Body of pancreas (tissue), 4 donors: ENCODE measurements around the gene RIPK4. TPM values are rescaled to one million over a fixed set of nuclear protein-coding genes. Genes with fewer than 3 reads are reported as not detected.
"Not testable (repeated sequence)": the region's sequence is repeated elsewhere in the genome, so short reads cannot be mapped to it uniquely, and the experiment has no call there.

Experiments used
- ATAC-seq: fragments of 150-250 bp; one replicate; pipeline ENCODE4 v1.9.1; 2016
- DNase-seq, 4 donors: peaks; one replicate each; pipeline ENCODE4 v3.0.0-alpha.2; 2019
- H3K27ac ChIP-seq, 4 donors: fragments of 200-600 bp; sonication (generic); 1 replicate in 3 of 4; 2 replicates in 1 of 4; pipeline versions ENCODE4 v1.5.1 to v1.6.1; 2016 to 2019; ENCODE audit warnings: mild to moderate bottlenecking in 1 of 4, mixed read lengths in 1 of 4, moderate library complexity in 1 of 4
- H3K27me3 ChIP-seq, 2 donors: fragments of 200-600 bp; sonication (generic); one replicate each; pipeline ENCODE4 v1.6.0; 2016; ENCODE audit warnings: mild to moderate bottlenecking in 1 of 2
- H3K36me3 ChIP-seq, 2 donors: fragments of 200-600 bp; sonication (generic); replicated peaks in 1 of 2; 2 replicates each; pipeline ENCODE4 v1.5.1; 2016; ENCODE audit warnings: low read depth in 2 of 2; ENCODE audit not compliant: insufficient read depth in 1 of 2
- H3K4me1 ChIP-seq: fragments of 200-600 bp; sonication (generic); one replicate; pipeline ENCODE4 v1.6.0; 2016
- H3K4me3 ChIP-seq, 2 donors: fragments of 200-600 bp; sonication (generic); 1 replicate in 1 of 2; 2 replicates in 1 of 2; pipeline ENCODE4 v1.5.1; 2016 to 2019
- H3K9me3 ChIP-seq, 3 donors: fragments of 200-600 bp; sonication (generic); 1 replicate in 2 of 3; 2 replicates in 1 of 3; pipeline ENCODE4 v1.5.1; 2016
- CTCF ChIP-seq, 7 experiments: fragments of 450-650 bp in 4 of 7; fragments of 200-600 bp in 3 of 7; sonication (generic) in 3 of 7; IDR thresholded peaks; one replicate each; pipeline ENCODE4 v1.5.1; 2016 to 2019; ENCODE audit warnings: antibody characterized with exemption in 7 of 7
- POLR2A ChIP-seq, 3 donors: fragments of 450-650 bp; IDR thresholded peaks; one replicate each; pipeline ENCODE4 v1.6.1; 2016; ENCODE audit warnings: antibody characterized with exemption in 3 of 3, mild to moderate bottlenecking in 2 of 3
- WGBS, 2 donors: methylation state at CpG; one replicate each; pipeline ENCODE4 v1.1.5; 2017; 5-methylcytosine and 5-hydroxymethylcytosine counted together
- intact Hi-C: fragments of 100-400 bp; cut with DNase I; formaldehyde crosslinking; loops from one replicate; pipeline ENCODE4 v1.15.1; 2023
- total RNA-seq, 2 donors: library from RNA; depleted of rRNA; stranded (reverse); fragments of >200 nt; gene quantifications; one replicate each; pipeline ENCODE4 v1.1.0, GENCODE V29; 2016

The RIPK4 gene
- total RNA-seq, 2 donors from 2014 or later: 14.5 to 18.1 TPM

- ATAC-seq: peak; percentile 53
- no peaks in the 10 kb centered on the region for H3K27me3 ChIP-seq
Measured at GRCh38 chr21:41786509-41786987, 19.7 kb upstream of the RIPK4 start.

GRCh38 chr21:41785262-41785661 lies 18.4 kb upstream of the RIPK4 start:
- ATAC-seq, H3K36me3 ChIP-seq, H3K27ac ChIP-seq, H3K27me3 ChIP-seq, H3K4me3 ChIP-seq, intact Hi-C loops, H3K4me1 ChIP-seq, DNase-seq, H3K9me3 ChIP-seq: not testable (repeated sequence)
- WGBS, 2 donors: 85 to 89% methylated on average over 12 of the region's 12 CpGs

More at GRCh38 chr21:41786509-41786987, 19.7 kb upstream of the RIPK4 start:
- TF ChIP-seq POLR2A (IDR thresholded peaks at IDR 0.05) (no peak), CTCF (IDR thresholded peaks at IDR 0.05) (no peak)
- peak in 3 of 4 donors; percentile 57 to 63 (median 62) for DNase-seq
- no peaks in the 10 kb centered on the region for H3K36me3 ChIP-seq
- H3K9me3 ChIP-seq: no peaks in the 10 kb centered on the region
- intact Hi-C loops: no loop called here
- peak overlapping the region in 3 of 4 donors; percentile 12 to 27 (median 21) for H3K27ac ChIP-seq
- WGBS, 2 donors: 31 to 39% methylated on average over 13 of the region's 13 CpGs
- H3K4me1 ChIP-seq: peaks cover 6% of the 10 kb centered on the region
- H3K4me3 ChIP-seq: no peak overlapping the region

- ATAC-seq (no peak), DNase-seq (no peak)
- Histone ChIP-seq H3K4me3 (no peak overlapping the region), H3K27ac (no peak overlapping the region), H3K36me3 (no peaks in the 10 kb centered on the region), H3K27me3 (no peaks in the 10 kb centered on the region), H3K9me3 (no peaks in the 10 kb centered on the region), H3K4me1 (peaks cover 8% of the 10 kb centered on the region)
- WGBS, 2 donors: 87 to 90% methylated on average over 15 of the region's 15 CpGs
- no peak for TF ChIP-seq POLR2A (IDR thresholded peaks at IDR 0.05)
- TF ChIP-seq CTCF (IDR thresholded peaks at IDR 0.05): no peak
- intact Hi-C loops: no loop called here
Measured at GRCh38 chr21:41784456-41785102, 17.7 kb upstream of the RIPK4 start.

- 24 to 46% methylated on average over 15 to 18 of the region's 18 CpGs for WGBS, 2 donors
Measured at GRCh38 chr21:41783476-41784180, 16.8 kb upstream of the RIPK4 start.

More at GRCh38 chr21:41783476-41784180, 16.8 kb upstream of the RIPK4 start:
- Histone ChIP-seq H3K27me3 (no peaks in the 10 kb centered on the region), H3K27ac (no peak overlapping the region), H3K36me3 (no peaks in the 10 kb centered on the region), H3K9me3 (no peaks in the 10 kb centered on the region), H3K4me1 (peaks cover 9% of the 10 kb centered on the region), H3K4me3 (no peak overlapping the region)
- ATAC-seq (no peak), DNase-seq (peak; percentile 48 to 74 (median 68))
- intact Hi-C loops: no loop called here
- TF ChIP-seq POLR2A (IDR thresholded peaks at IDR 0.05): no peak
- no peak for TF ChIP-seq CTCF (IDR thresholded peaks at IDR 0.05)
